Superior temporal gyrus (tissue), 1 donor: ENCODE measurements around the gene ODAM.
"Not testable (repeated sequence)": the region's sequence is repeated elsewhere in the genome, so short reads cannot be mapped to it uniquely, and the experiment has no call there.

Source experiments
- DNase-seq: peaks from one replicate; pipeline ENCODE4 v3.0.0-alpha.2; 2016; ENCODE audit errors: extremely low spot score

ODAM gene

GRCh38 chr4:70221818-70222217, 26.3 kb downstream of the ODAM start:
- DNase-seq: not testable (repeated sequence)

- DNase-seq: no peak
These were observed 30.3 kb downstream of the ODAM start, which contains the start of gene FDCSP for GRCh38 chr4:70225824-70226223. Gene FDCSP, plus strand, starts transcription at chr4:70226124. Its CDS starts 5,071 bp downstream, at chr4:70231195.

GRCh38 chr4:70236125-70236524, 40.6 kb downstream of the ODAM start:
- DNase-seq: no peak

GRCh38 chr4:70239131-70239883, 43.8 kb downstream of the ODAM start:
- no peak for DNase-seq

GRCh38 chr4:70239884-70240591, 44.5 kb downstream of the ODAM start:
- DNase-seq: no peak

DNA sequence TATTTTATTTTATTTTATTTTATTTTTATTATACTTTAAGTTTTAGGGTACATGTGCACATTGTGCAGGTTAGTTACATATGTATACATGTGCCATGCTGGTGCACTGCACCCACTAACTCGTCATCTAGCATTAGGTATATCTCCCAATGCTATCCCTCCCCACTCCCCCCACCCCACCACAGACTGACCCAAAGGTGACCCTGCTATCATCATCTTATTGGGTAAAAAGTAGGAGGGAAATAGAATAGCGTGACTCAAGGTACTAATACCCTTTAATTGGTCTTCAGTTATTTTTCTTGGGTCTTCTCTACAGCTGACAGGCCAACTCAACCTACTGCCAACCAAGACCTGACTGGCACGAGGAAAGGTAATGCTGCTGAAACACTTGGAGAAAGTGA, 46.8 kb downstream of the ODAM start, which contains the start of gene CSN3:
Gene CSN3, plus strand, starts transcription at position 301 of the 400 bp plus-strand sequence. CDS start 2,223 bp downstream, outside the sequence.
- DNase-seq: not testable (repeated sequence)

DNA sequence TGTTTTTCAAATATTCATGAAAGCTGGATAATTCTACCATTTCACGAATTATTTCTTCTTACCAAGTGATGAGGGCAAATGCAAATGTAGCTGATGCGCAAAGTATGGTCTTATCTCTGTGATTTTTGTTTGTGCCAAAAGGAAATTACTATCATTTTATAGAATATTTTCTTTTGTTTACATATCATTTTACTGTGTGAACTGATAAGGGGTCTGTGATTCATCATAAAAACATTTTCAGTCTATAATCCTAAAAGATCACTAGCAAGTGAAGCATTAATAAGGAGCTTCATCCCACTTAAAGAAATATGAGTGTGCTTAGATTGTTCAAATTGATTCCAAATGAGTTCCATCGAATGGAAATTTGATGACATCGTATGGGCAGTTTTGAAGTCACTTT, 47.6 kb downstream of the ODAM start:
- no peak for DNase-seq

GRCh38 chr4:70251250-70251944, 55.9 kb downstream of the ODAM start:
- DNase-seq: no peak

DNA sequence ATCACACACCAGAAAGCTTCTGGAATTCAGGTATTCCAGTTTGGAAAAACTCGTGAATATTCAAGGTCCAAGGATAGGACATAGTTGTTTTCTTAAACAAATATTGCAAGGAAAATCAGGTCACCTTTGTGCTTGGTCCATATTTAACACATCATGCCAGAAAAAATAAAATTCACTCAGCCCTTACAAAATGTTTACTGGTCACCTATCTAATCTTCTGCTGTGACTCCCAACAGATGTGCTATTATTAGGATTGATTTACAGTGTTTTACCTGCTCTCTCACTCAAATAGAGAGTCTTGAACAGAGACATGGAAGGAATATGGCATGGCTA, 56.4 kb downstream of the ODAM start:
- no peak for DNase-seq
